Natural killer cell (primary cell): Measurements from ENCODE around the gene TAPBP. TPM values are rescaled to one million over a fixed set of nuclear protein-coding genes. Genes with fewer than 3 reads are reported as not detected.
"Not testable (repeated sequence)": the region's sequence is repeated elsewhere in the genome, so short reads cannot be mapped to it uniquely, and the experiment has no call there.

Experiments used
- ATAC-seq, 3 donors: fragments of 150-1000 bp in 2 of 3; fragments of 200-7000 bp in 1 of 3; cut with Tn5 transposase; 1 replicate in 1 of 3; 2 replicates in 2 of 3; pipeline ENCODE4 v1.10.0; 2021; ENCODE audit warnings: mild to moderate bottlenecking in 2 of 3, moderate library complexity in 2 of 3
- DNase-seq, 2 donors: peaks; one replicate each; pipeline versions ENCODE4 v3.0.0 to v3.0.0-alpha.2; 2013 to 2021; ENCODE audit warnings: mixed read lengths in 1 of 2
- H3K27ac ChIP-seq: one replicate; pipeline ENCODE4 v1.5.1; 2013; ENCODE audit warnings: mild to moderate bottlenecking, low read length
- H3K27me3 ChIP-seq: one replicate; pipeline ENCODE4 v1.6.1; 2013; ENCODE audit warnings: low read length; ENCODE audit not compliant: control insufficient read depth, insufficient read depth
- H3K36me3 ChIP-seq: one replicate; pipeline ENCODE4 v1.6.1; 2013; ENCODE audit warnings: low read length; ENCODE audit not compliant: control insufficient read depth, insufficient read depth
- H3K4me1 ChIP-seq: one replicate; pipeline ENCODE4 v1.6.1; 2013; ENCODE audit warnings: low read length; ENCODE audit not compliant: control insufficient read depth, insufficient read depth
- H3K4me3 ChIP-seq: one replicate; pipeline ENCODE4 v1.5.1; 2013; ENCODE audit warnings: low read length
- H3K9me3 ChIP-seq: one replicate; pipeline ENCODE4 v1.6.1; 2013; ENCODE audit warnings: low read length; ENCODE audit not compliant: control insufficient read depth, insufficient read depth
- H3K27ac Mint-ChIP-seq, 2 donors: one replicate each; pipeline ENCODE4 v1.8.0; 2022; ENCODE audit warnings: mild to moderate bottlenecking in 2 of 2, mixed read lengths in 2 of 2, moderate library complexity in 1 of 2
- H3K27me3 Mint-ChIP-seq, 2 donors: one replicate each; pipeline ENCODE4 v1.8.0; 2022; ENCODE audit warnings: low read depth in 2 of 2, mixed read lengths in 2 of 2
- H3K36me3 Mint-ChIP-seq: one replicate; pipeline ENCODE4 v1.8.0; 2022; ENCODE audit warnings: mixed read lengths
- H3K4me1 Mint-ChIP-seq, 2 donors: one replicate each; pipeline ENCODE4 v1.8.0; 2022; ENCODE audit warnings: mixed read lengths in 2 of 2
- H3K4me3 Mint-ChIP-seq: one replicate; pipeline ENCODE4 v1.8.0; 2022; ENCODE audit warnings: mild to moderate bottlenecking, moderate library complexity, mixed read lengths
- H3K9me3 Mint-ChIP-seq, 2 donors: one replicate each; pipeline ENCODE4 v1.8.0; 2022; ENCODE audit warnings: mixed read lengths in 2 of 2
- WGBS: methylation state at CpG from one replicate; pipeline ENCODE4 v1.1.7; 2013; ENCODE audit warnings: missing lambda C conversion rate; ENCODE audit not compliant: insufficient coverage; 5-methylcytosine and 5-hydroxymethylcytosine counted together
- intact Hi-C: fragments of 100-400 bp; cut with micrococcal nuclease; formaldehyde crosslinking; loops from one replicate; pipeline ENCODE4 v1.14.2; 2022
- total RNA-seq, 4 donors: library from RNA; stranded (reverse); fragments of 120-200 nt in 1 of 4; gene quantifications; one replicate each; pipeline versions ENCODE4 v1.2.3 to v1.2.4, GENCODE V29; 2013 to 2022
- TF ChIP-seq, protein P1 (sequence below): fragments of 200-600 bp; IDR thresholded peaks from one replicate; pipeline ENCODE4 v1.8.0; 2022; ENCODE audit warnings: antibody characterized with exemption

Gene TAPBP
- 100 to 1,000 TPM; 404 to 457 (median 446) TPM for total RNA-seq
- total RNA-seq (2013) = 193 TPM

DNA sequence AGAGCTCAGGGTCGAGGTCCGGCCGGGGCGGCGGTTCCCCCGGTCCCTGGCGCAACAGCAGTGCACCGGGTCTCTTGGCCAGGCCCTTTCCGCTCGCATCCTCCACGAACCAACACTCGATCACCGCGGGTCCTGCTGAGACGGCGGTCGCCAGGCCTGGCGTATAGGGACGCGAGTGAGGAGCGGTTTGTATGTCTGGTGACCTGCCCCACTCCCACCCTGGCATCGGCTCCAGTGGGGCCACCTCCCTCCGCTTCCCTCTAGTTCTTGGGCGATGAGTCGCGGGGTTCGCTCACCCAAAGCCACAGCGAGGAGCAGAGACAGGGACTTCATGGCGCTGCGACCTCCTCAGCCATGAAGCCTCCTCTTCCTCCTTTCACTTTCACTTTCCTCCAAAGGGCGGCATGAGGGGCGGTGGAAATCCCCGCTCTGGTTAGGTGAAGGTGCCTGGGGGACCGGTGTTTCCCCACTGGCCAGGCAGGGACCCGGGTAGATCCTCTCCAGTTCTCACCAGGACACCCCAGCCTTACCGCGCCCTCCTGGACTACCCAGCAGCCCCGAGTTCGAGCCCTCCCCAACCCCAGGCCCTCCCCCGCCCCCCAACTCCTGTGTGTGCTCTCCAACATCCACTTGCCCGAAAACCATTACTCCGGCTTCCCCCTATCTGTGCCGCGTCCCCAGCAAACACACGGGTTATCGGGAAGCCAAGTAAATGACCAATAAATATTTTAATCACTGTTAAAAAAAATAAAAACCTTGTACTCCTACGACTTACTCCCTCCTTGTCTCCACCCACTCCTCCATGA lies at the start of gene TAPBP:
Gene TAPBP, minus strand, starts transcription at position 370 of the 806 bp plus-strand sequence. Its CDS starts 37 bp downstream, at position 333.
- under 1% methylated on average over 43 of the region's 47 CpGs for WGBS
- Mint-ChIP-seq H3K27ac (peak within 1 kb of the TSS; percentile 98 to 99), H3K36me3 (peaks cover 10% of the 10 kb centered on the region), H3K4me3 (peak within 1 kb of the TSS; percentile 96), H3K4me1 (peaks cover 40 to 74% of the 10 kb centered on the region in 2 donors), H3K27me3 (no peaks in the 10 kb centered on the region), H3K9me3 (no peaks in the 10 kb centered on the region)
- intact Hi-C loops = loop anchor here (1.0 to 2.0 kb wide), 4 partner anchors 15 to 105 kb away; partner anchors contain the start of genes B3GALT4, CUTA, KIFC1 and RGL2
- Histone ChIP-seq H3K4me1 (peaks cover 59% of the 10 kb centered on the region), H3K4me3 (peak within 1 kb of the TSS; percentile 91), H3K27ac (peak within 1 kb of the TSS; percentile 98), H3K27me3 (no peaks in the 10 kb centered on the region), H3K36me3 (peaks cover 17% of the 10 kb centered on the region), H3K9me3 (no peaks in the 10 kb centered on the region)
- ATAC-seq = peak; percentile 56 to 73 (median 68)
- TF ChIP-seq, protein P1, sequence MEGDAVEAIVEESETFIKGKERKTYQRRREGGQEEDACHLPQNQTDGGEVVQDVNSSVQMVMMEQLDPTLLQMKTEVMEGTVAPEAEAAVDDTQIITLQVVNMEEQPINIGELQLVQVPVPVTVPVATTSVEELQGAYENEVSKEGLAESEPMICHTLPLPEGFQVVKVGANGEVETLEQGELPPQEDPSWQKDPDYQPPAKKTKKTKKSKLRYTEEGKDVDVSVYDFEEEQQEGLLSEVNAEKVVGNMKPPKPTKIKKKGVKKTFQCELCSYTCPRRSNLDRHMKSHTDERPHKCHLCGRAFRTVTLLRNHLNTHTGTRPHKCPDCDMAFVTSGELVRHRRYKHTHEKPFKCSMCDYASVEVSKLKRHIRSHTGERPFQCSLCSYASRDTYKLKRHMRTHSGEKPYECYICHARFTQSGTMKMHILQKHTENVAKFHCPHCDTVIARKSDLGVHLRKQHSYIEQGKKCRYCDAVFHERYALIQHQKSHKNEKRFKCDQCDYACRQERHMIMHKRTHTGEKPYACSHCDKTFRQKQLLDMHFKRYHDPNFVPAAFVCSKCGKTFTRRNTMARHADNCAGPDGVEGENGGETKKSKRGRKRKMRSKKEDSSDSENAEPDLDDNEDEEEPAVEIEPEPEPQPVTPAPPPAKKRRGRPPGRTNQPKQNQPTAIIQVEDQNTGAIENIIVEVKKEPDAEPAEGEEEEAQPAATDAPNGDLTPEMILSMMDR = no peak
- DNase-seq = peak; percentile 84 to 96

GRCh38 chr6:33363486-33363885 lies 49.6 kb upstream of the TAPBP start:
- H3K27me3 ChIP-seq, H3K9me3 Mint-ChIP-seq, H3K36me3 Mint-ChIP-seq, H3K4me3 ChIP-seq, H3K27me3 Mint-ChIP-seq, H3K9me3 ChIP-seq, H3K4me3 Mint-ChIP-seq, H3K4me1 ChIP-seq, DNase-seq, H3K27ac ChIP-seq, intact Hi-C loops, H3K27ac Mint-ChIP-seq, H3K36me3 ChIP-seq, H3K4me1 Mint-ChIP-seq, ATAC-seq: not testable (repeated sequence)
- 90% methylated on average over 10 of the region's 12 CpGs for WGBS

DNA sequence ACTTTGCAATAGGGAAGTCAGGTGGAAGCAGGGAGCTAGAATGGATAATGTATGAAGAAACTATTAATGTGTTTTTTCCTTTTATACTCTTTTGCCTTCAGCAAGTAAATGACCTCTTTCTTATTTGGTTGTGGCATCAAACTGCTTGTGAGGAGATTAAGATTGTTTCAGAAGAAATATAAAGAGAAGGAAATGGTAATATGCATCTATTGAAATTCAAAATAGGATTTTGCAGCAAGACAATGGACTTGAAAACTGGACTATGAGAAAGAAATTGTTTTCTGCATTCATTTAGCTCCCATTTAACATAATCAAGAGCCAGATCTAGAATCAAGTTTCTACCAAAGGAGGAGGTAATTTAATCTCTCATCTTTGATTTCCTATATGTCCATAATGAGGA lies 45.5 kb upstream of the TAPBP start:
- Histone ChIP-seq H3K4me1 (no peaks in the 10 kb centered on the region), H3K9me3 (no peaks in the 10 kb centered on the region), H3K4me3 (no peak overlapping the region), H3K36me3 (no peaks in the 10 kb centered on the region), H3K27me3 (no peaks in the 10 kb centered on the region), H3K27ac (no peak overlapping the region)
- no peaks in the 10 kb centered on the region for H3K9me3 Mint-ChIP-seq
- H3K27me3 Mint-ChIP-seq = no peaks in the 10 kb centered on the region
- TF ChIP-seq, protein P1 = no peak
- H3K27ac Mint-ChIP-seq = no peak overlapping the region
- no peaks in the 10 kb centered on the region for H3K4me1 Mint-ChIP-seq
- no peak for ATAC-seq
- no peak overlapping the region for H3K4me3 Mint-ChIP-seq
- DNase-seq = no peak
- intact Hi-C loops = no loop called here
- H3K36me3 Mint-ChIP-seq = no peaks in the 10 kb centered on the region

DNA sequence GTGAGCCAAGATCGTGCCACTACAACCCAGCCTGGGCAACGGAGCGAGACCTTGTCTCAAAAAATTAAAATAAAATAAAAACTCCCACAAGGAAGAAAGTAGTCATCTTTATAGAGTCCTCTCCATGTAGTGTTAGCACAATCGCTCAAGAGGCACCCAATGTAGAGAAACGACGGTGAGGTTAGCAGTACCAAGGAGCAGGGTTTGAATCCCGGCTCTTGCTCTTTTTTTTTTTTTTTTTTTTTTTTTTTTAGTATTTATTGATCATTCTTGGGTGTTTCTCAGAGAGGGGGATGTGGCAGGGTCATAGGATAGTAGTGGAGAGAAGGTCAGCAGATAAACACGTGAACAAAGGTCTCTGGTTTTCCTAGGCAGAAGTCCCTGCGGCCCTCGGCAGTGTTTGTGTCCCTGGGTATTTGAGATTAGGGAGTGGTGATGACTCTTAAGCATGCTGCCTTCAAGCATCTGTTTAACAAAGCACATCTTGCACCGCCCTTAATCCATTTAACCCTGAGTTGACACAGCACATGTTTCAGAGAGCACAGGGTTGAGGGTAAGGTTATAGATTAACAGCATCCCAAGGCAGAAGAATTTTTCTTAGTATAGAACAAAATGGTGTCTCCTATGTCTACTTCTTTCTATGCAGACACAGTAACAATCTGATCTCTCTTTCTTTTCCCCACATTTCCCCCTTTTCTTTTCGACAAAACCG lies 43.4 kb upstream of the TAPBP start:
- H3K4me1 ChIP-seq, H3K27me3 Mint-ChIP-seq, H3K36me3 Mint-ChIP-seq, DNase-seq, ATAC-seq, H3K27ac Mint-ChIP-seq, H3K4me1 Mint-ChIP-seq, H3K9me3 Mint-ChIP-seq, H3K9me3 ChIP-seq, H3K27ac ChIP-seq, intact Hi-C loops, H3K27me3 ChIP-seq, H3K4me3 Mint-ChIP-seq, H3K36me3 ChIP-seq, H3K4me3 ChIP-seq: not testable (repeated sequence)
- WGBS = 98% methylated on average over 12 of the region's 13 CpGs
